ENCODE results near the gene SFTPD. TPM values are rescaled to one million over a fixed set of nuclear protein-coding genes. Genes with fewer than 3 reads are reported as not detected.
A peak's percentile ranks its signal among the peaks of the same experiment; 100 is the strongest.
"Not testable (repeated sequence)": the region's sequence is repeated elsewhere in the genome, so short reads cannot be mapped to it uniquely, and the experiment has no call there.

SFTPD gene
- polyA plus RNA-seq, 6 donors from 2014 or later, result not detected

DNA sequence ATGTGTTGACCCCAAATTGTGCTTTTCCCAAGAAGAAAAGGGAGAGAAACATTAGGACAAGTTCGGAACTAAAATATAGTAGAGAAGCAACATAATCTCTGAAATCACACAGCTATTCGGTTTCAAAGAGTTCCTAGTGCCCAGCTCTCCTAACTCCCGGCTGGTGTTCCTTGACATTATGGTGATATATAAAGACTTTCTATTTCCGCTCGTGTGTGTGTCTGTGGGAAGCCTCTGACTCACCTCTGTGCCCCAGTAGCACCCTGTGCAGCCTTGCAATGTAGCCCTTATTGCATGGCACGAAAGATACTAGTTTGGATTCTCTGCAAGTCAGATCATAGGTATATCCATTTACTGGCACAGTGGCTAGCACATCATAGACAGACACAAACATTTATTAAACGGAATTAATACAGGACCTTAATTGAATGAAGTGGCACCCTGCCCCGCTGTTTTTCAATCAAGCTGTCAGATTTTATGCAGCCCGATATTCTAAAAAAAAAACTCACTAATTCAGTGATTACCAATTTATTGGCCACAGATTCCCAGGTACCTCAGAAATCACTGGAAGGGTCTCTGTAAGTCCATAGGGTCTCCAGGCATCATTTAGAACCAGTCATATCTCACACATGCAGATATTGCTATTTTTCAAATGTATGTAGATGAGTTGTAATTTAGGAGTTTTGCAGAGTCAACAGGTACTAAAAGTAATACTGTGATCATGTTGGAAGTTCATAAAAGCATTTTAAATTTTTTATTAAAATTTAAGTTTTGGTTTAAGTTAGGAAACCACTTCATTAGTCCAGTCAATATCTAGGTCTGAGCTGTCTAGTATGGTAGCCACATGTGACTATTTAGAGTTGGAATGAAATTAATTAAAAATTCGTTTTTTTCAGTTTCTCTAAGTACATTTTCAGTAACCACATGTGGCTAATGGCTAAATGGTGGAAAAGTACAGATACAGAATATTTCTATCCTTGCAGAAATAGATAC, 43.3 kb downstream of the SFTPD start:
- ATAC-seq (ENCODE audit: low read depth in 2 of 2), result no peak
- H3K27ac Mint-ChIP-seq, result no peak overlapping the region
- H3K4me1 Mint-ChIP-seq, result peaks cover 9 to 17% (median 16%) of the 10 kb centered on the region in 3 donors
- DNase-seq, result no peak
- H3K27me3 Mint-ChIP-seq, result peaks cover 50 to 61% (median 58%) of the 10 kb centered on the region in 3 donors
- peak overlapping the region; percentile 68 to 95 (median 88) for H3K4me3 Mint-ChIP-seq
- H3K9me3 Mint-ChIP-seq, result peaks cover 0 to 3% (median 0%) of the 10 kb centered on the region in 7 donors
- H3K36me3 Mint-ChIP-seq, result peaks cover 7 to 9% of the 10 kb centered on the region in 2 donors

DNA sequence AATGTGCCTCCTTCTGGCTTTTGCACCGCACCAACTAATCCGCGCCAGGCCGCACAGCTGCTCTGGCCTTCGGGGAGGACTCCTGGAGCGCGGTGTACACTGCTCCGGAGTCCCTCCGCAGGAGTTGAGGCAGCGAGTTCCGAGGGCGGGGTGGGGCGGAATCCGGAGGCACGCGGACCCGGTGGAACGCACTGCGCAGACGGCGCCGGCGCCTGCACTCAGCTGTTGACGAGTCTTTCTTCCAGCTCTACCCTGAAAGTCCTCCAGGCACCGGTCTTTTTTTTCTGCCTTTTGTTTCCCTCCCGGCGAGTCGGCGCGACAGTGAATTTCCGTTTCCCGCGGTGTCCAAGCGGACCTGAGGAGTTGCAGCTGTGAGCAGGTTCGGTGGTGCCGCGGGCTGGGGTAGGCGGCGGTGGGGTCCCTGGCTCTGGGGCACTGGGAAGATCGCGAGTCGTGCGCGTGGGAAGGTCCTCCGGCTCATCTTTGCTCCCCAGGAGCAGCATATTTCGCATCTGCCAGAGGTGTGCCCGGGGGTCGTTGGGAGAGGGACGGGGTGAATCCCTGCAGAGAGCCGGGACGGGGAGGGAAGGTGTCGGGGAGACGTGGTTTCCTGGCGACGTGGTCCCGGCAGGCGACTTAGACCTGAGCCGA, 44.1 kb downstream of the SFTPD start:
- ATAC-seq (ENCODE audit: low read depth in 2 of 2), result peak; percentile 63 to 80
- Mint-ChIP-seq H3K36me3 (peaks cover 7 to 9% of the 10 kb centered on the region in 2 donors), H3K27me3 (peaks cover 50 to 60% (median 58%) of the 10 kb centered on the region in 3 donors), H3K4me1 (peaks cover 9 to 17% (median 16%) of the 10 kb centered on the region in 3 donors), H3K9me3 (peaks cover 0 to 3% (median 0%) of the 10 kb centered on the region in 7 donors), H3K27ac (peak overlapping the region in 2 of 6 donors; percentile 43 to 88), H3K4me3 (peak overlapping the region; percentile 68 to 95 (median 88))
- DNase-seq, result peak; percentile 21

DNA sequence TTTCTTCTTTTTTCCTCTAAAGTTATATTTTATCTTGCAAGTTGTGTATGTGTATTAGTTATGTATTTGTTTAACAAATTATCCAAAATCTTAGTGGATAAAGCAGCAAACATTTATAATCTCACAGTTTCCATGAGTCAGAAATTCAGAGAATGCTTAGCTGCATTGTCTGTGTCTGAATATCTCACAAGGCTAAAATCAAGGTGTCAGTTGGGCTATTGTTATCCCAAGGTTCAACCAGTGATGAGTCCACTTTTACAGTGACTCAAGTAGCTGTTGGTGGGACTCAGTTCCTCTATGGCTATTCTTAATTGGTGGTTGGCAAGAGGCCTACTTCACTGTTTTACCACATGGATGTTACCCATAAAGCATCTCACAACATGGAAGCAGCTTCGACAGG, 47.3 kb downstream of the SFTPD start:
- Mint-ChIP-seq H3K27me3 (peaks cover 37 to 47% (median 47%) of the 10 kb centered on the region in 3 donors), H3K4me1 (peaks cover 9 to 17% (median 16%) of the 10 kb centered on the region in 3 donors)
- not testable (repeated sequence) for H3K27ac Mint-ChIP-seq; H3K36me3 Mint-ChIP-seq; ATAC-seq (ENCODE audit: low read depth in 2 of 2); H3K9me3 Mint-ChIP-seq; H3K4me3 Mint-ChIP-seq; DNase-seq

DNA sequence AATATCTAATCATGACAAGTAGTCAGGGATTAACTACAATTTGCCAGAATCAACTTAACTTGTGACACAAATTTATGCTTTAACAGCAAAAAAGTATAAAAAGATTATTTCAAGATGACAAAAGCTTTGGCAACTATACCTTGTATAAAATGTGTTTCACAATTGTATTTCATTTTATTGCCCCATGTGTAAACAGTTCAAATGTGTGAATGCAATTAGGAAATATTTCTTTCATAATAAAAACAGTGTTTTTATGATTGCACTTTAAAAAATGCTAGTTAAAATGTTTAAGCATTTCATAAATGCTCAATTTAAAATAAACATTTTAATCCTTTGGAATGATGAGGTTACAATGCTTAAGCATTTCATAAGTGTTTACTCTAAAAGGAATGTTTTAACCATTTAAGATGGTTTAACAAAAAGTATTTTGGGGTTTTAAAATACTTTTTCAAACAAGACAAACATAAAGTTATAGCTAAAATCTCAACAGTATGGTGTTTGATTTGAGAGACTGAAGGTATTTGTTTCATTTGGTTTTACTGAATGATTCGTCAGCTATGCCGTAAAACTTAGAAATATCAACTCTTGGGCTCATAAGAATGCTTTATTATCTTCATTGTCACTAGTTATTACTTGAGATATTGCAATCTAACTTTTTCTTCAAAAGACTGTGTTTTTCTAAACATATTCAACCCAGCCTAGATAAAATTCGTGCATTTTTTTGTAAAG, 50.1 kb downstream of the SFTPD start:
- H3K27me3 Mint-ChIP-seq, result peaks cover 26 to 31% (median 29%) of the 10 kb centered on the region in 3 donors
- ATAC-seq (ENCODE audit: low read depth in 2 of 2), result no peak
- H3K36me3 Mint-ChIP-seq, result peaks cover 7 to 9% of the 10 kb centered on the region in 2 donors
- no peak overlapping the region for H3K4me3 Mint-ChIP-seq
- peaks cover 0 to 6% (median 2%) of the 10 kb centered on the region in 3 donors for H3K4me1 Mint-ChIP-seq
- no peak for DNase-seq
- no peak overlapping the region for H3K27ac Mint-ChIP-seq
- H3K9me3 Mint-ChIP-seq, result peaks cover 0 to under 1% (median 0%) of the 10 kb centered on the region in 7 donors

DNA sequence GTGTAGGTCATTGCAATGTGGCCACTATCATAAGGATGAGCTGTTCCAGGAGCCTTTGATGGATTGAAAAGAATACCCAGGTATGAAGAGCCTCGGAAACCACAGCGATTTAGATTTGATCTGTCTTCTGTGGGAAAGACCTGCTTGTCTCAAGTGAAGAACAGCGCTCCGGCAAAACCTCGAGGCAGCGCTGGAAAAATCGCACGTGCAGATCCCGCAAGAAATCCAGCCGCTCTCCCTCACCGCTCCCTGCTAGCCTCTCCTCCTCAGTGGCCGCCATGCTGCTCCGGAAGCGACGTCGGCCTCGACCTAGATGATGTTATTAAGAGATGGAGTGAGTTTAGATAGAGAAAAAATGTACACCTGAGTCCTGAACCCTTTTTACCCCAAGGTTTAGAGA, 56.0 kb downstream of the SFTPD start:
- not testable (repeated sequence) for ATAC-seq (ENCODE audit: low read depth in 2 of 2); H3K4me1 Mint-ChIP-seq; H3K4me3 Mint-ChIP-seq; DNase-seq; H3K9me3 Mint-ChIP-seq; H3K27ac Mint-ChIP-seq; H3K36me3 Mint-ChIP-seq
- peaks cover 20 to 33% (median 23%) of the 10 kb centered on the region in 3 donors for H3K27me3 Mint-ChIP-seq

DNA sequence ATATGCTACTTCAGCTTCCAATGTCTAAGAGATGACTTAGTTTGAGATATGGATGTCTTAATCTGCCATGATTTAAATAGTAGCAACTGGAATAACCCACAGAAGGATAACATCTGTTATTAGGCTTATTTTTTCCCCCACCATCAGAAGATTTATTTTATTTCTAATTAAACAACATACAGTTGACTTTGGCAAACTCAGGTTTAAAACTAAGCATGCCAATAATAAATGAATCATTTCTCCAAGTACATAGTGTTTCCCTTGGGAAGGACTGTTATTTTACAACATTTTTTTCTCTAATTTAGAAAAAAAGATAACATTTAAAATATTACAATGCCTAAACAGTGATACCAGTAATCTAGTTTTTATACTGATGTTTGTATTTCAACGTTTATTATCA, 58.4 kb downstream of the SFTPD start:
- DNase-seq, result no peak
- ATAC-seq (ENCODE audit: low read depth in 2 of 2), result no peak
- peaks cover 27 to 46% (median 28%) of the 10 kb centered on the region in 3 donors for H3K27me3 Mint-ChIP-seq
- no peak overlapping the region for H3K4me3 Mint-ChIP-seq
- peaks cover 0 to 5% (median 3%) of the 10 kb centered on the region in 3 donors for H3K4me1 Mint-ChIP-seq
- no peaks in the 10 kb centered on the region for H3K36me3 Mint-ChIP-seq
- no peak overlapping the region for H3K27ac Mint-ChIP-seq
- no peaks in the 10 kb centered on the region for H3K9me3 Mint-ChIP-seq

DNA sequence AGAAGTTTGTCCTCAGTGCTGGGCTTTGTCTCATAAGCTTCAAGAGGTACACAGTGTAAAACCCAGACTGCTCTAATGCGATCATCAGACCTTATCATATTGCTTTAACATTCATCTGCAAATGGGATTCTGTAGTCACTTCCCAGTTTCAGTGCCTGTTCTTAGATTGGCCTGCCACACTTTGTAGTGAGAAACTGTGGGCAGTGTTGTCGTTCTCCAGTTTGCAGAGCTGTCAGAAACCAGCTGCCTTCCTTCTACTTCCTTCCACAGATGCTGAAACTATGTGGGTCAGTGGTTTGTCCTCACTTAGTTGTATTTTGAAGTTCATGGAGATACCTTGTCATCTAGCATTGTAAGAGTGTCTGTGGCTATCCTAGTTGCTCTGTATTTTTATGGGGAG, 59.9 kb downstream of the SFTPD start:
- Mint-ChIP-seq H3K27ac (peak overlapping the region in 1 of 6 donors; percentile 26), H3K27me3 (peaks cover 23 to 49% (median 29%) of the 10 kb centered on the region in 3 donors)
- H3K4me1 Mint-ChIP-seq, H3K9me3 Mint-ChIP-seq, H3K4me3 Mint-ChIP-seq, DNase-seq, H3K36me3 Mint-ChIP-seq: not testable (repeated sequence)
- ATAC-seq (ENCODE audit: low read depth in 2 of 2), result peak; percentile 55 to 64

Other genes with a start within 250 kb of the SFTPD start
- under 1 TPM in 1 of 6 donors, not detected in 5; 0.15 TPM for gene NUTM2B, start 245.9 kb downstream of the SFTPD start, polyA plus RNA-seq (ENCODE audit: low read depth in 6 of 6)
- not detected for gene NUTM2E, start 122.4 kb downstream of the SFTPD start, polyA plus RNA-seq (ENCODE audit: low read depth in 6 of 6)
- 10 to 100 TPM; 26.2 to 46.5 (median 36.7) TPM for gene TMEM254, start 129.6 kb upstream of the SFTPD start, polyA plus RNA-seq (ENCODE audit: low read depth in 6 of 6)
- gene PLAC9, start 183.6 kb upstream of the SFTPD start, polyA plus RNA-seq (ENCODE audit: low read depth in 6 of 6), result not detected